ENCODE results near the gene LARP1B.
"Not testable (repeated sequence)": the region's sequence is repeated elsewhere in the genome, so short reads cannot be mapped to it uniquely, and the experiment has no call there.

The LARP1B gene

DNA sequence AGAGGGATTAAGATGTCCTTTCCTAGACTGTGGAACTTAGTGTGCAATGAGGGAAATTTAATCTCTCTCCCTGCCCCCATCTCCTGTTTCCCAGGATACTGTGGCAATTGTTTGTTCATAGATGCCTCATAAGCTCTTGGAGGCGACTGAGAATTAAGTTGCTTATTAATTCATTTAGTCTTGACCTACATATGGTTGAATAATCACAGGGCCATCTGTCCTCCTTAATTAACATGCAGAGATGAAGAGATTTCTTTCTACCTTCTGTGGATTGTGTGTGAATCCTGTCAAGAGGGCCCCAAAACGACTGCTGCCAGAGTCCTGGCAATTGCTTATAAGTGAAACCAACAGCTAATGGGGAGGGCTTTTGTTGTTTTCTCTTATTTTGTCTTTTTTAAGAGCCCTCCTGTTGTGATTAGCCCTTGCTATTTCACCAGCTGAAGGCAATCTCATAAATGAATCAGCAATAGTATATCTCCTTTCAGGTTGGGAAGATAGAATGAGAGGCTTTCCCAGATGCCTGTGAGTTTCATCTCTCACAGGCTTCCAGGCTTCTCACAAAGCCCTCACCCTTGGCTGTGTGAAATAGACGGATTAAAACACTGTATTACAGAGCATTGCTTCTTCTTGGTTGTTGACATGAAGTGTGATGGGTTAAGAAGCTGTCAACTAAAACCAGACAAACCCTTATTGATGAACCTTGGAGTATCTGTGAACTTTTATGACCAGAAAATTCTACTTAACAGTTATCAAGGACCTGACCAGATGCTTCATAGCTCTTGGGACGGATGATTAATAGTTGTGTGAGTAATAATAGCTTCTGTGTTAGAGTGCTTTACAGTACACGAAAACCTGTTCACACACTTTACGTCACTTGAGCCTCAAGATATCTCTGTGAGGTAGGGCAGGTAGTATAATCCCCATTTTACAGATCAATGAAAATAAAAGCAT, 168.0 kb downstream of the LARP1B start:
- no peak for DNase-seq

- no peak for DNase-seq
Measured at GRCh38 chr4:128232719-128233118, 171.6 kb downstream of the LARP1B start.

DNA sequence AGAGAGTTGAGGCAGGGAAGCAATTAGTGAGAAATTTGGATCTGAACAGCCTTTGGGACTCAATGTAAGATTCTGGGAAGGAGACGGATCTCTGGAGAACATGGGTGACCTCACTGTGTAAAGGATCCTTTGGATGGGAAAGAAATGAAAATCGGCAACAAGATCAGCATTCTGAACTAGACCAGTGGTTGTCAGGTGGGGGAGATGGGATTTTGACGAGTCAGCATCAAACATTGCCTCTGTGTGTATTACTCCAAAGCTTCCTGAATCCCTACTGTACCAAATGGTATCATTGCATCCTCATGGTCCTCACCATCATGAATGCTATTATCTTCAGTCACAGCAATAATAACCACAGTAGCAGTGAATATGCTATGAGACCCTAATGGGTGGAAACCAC, 173.7 kb downstream of the LARP1B start:
- no peak for DNase-seq

DNA sequence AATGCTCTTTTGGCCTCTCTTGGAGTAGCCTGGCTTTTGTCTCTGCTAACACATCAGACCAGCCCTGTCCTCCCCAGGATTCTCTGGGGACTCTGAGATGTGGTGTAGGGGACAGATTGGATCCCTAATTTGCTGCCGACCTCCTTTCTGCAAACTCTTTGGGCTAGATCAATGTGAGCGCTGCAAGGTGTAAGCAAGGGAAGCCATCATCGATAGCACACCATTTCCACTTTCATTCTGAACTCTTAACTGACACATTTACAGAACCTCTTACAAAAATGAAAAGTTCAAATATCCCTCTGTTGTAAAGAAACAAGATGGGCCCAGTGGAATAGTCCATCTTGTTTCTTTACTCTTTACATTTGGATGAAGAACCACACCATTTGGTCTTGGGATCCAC, 179.9 kb downstream of the LARP1B start:
- no peak for DNase-seq

- DNase-seq: no peak
Measured at GRCh38 chr4:128241425-128241913, 180.4 kb downstream of the LARP1B start.

DNA sequence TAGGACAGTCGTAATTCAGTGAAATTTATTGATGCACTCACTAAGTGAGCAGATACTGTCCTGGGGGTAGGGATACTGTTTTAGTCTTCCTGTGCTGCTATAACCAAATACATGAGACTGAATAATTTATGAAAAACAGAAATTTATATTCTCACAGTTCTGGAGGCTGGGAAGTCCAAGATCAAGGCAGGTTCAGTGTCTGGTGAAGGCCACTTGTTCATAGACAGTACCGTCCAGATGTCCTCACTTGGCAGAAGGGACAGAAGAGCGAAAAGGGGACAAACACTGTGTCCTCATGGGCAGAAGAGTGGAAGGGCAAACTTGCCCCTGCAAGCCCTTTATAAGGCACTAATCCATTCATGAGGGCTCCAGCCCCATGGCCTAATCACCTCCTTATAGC, 180.9 kb downstream of the LARP1B start:
- no peak for DNase-seq

- DNase-seq: no peak
Measured at GRCh38 chr4:128242601-128243000, 181.5 kb downstream of the LARP1B start.

DNA sequence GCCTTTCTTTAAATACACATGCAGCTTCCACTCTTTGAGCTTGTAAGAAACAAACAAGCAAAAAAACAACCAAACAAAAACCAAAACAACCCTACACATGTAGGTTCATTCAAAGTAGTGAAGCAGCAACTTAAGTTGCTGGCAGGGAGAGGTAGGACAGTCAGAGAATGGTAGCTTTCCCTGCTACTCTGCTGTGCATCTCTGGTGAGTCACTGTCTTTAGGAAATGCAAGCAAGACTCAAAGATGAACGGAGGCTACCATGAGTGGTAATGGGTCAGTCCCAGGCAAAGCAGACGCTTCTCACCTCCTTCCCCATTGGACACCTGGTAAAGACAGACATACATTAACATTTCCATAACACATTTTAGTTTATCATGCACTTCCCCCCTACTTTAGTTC, 183.3 kb downstream of the LARP1B start:
- no peak for DNase-seq

DNA sequence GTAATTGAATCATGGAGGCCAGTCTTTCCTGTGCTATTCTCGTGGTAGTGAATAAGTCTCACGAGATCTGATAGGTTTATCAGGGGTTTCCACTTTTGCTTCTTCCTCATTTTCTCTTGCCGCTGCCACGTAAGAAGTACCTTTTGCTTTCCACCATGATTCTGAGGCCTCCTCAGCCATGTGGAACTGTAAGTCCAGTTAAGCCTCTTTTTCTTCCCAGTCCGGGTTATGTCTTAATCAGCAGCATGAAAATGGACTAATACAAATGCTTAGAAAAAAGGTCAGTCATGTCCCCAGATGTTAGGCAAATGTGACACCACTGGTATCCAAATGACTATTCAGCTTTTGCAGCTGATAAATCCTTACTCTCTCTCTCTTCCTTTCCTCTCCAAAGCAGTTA, 184.3 kb downstream of the LARP1B start:
- DNase-seq: not testable (repeated sequence)

- no peak for DNase-seq
Measured at GRCh38 chr4:128247906-128248305, 186.8 kb downstream of the LARP1B start.

- DNase-seq: no peak
Measured at GRCh38 chr4:128249787-128250668, 188.9 kb downstream of the LARP1B start.

DNA sequence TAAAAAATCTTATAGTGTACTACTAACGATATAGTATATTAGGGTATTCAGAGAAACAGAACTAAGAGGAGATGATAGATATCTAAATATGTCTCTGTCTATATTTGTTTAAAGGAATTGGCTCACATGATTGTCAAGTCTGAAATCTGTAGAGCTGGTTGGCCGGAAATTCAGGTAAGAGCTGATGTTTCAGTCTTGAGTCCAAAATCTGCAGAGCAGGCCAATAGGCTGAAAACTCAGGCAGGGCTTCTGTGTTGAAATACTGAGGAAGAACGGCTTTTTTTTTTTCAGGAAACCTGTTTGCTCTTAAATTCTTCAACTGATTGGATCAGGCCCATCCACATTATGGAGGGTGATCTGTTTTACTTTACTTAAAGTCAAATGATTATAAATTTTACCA, 194.8 kb downstream of the LARP1B start:
- no peak for DNase-seq

DNA sequence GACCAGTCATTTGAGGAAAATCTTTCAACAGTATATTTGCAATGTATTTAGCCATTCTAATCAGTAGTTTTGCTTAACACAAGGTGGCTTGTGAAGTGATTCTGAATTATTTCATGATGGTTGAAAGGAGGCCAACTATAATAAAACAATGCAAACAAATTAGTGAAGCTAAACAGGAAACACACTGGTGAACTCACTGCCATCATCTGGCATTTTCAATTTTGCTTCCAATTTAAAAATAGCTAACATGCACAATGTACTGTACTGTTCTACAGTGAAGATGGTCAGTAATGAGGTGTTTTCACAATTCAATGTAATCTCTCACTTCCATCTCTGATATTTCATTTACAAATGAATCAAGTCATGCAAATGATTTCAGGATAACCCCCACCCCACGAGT, 195.4 kb downstream of the LARP1B start:
- DNase-seq: no peak

DNA sequence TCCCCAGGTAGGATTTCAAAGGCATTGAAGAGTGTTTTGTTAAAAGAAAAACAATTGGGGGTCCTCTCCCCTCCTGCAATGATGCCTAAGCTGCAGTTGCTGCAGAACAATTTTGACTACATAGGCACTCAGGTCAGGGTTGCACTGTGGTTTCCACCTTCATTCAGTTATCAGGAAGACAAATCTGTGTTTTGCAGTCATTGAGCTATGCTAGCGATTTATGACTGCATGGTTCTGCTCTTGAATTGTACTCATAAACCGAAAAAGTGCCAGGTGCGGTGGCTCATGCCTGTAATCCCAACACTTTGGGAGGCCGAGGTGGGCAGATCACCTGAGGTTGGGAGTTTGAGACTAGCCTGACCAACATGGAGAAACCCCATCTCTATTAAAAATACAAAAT, 197.1 kb downstream of the LARP1B start:
- not testable (repeated sequence) for DNase-seq

DNA sequence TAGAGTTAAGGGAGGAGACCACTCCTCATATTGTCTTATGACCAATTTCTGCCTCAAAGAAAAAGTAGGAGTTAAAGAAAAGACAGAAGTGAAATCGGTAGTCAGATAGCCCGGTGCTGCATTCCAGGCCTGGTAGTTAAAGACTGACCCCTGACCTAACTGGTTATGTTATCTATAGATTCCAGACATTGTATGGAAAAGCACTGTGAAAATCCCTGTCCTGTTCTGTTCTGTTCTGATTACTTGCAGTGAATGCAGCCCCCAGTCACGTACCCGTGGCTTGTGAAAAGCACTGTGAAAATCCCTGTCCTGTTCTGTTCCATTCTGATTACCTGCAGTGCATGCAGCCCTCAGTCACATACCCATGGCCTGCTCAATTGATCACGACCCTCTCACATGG, 198.8 kb downstream of the LARP1B start:
- DNase-seq: not testable (repeated sequence)
